Measurements from ENCODE around the gene CDH8.

DNA sequence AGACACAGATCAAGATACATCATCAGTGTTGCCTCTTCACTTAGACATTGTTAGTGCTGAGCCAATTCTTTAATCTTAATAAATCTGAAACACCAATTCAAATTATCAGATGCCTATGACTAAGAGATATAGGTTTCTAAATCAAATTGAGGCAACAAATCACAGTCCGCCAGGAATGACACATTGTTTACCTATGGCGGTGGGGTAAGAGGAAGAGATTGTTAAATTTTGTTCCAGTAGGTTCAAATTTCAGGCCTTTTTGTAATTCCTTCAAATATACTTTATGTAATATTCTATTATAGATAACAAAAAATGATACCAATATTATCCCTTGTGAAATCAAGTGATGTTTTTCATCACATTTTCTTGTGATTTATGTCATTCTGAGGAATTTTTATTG lies 145.9 kb downstream of the CDH8 start:
- TF ChIP-seq, protein P1, sequence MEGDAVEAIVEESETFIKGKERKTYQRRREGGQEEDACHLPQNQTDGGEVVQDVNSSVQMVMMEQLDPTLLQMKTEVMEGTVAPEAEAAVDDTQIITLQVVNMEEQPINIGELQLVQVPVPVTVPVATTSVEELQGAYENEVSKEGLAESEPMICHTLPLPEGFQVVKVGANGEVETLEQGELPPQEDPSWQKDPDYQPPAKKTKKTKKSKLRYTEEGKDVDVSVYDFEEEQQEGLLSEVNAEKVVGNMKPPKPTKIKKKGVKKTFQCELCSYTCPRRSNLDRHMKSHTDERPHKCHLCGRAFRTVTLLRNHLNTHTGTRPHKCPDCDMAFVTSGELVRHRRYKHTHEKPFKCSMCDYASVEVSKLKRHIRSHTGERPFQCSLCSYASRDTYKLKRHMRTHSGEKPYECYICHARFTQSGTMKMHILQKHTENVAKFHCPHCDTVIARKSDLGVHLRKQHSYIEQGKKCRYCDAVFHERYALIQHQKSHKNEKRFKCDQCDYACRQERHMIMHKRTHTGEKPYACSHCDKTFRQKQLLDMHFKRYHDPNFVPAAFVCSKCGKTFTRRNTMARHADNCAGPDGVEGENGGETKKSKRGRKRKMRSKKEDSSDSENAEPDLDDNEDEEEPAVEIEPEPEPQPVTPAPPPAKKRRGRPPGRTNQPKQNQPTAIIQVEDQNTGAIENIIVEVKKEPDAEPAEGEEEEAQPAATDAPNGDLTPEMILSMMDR (IDR thresholded peaks at IDR 0.05; ENCODE audit: insufficient read depth, low read length, poor library complexity, severe bottlenecking), result no peak
- TF ChIP-seq EZH2phosphoT487 (conservative IDR thresholded peaks at IDR 0.05; ENCODE audit: low read length), result no peak
